ENCODE results near the gene PHF20. TPM values are rescaled to one million over a fixed set of nuclear protein-coding genes. Genes with fewer than 3 reads are reported as not detected.
"Not testable (repeated sequence)": the region's sequence is repeated elsewhere in the genome, so short reads cannot be mapped to it uniquely, and the experiment has no call there.

PHF20 gene
- total RNA-seq, 1 experiment from 2014 or later = 28.9 TPM

- DNase-seq (ENCODE audit: low spot score) = no peak
Measured at GRCh38 chr20:35885212-35885611, 113.4 kb downstream of the PHF20 start.

GRCh38 chr20:35886537-35886936 lies 114.7 kb downstream of the PHF20 start:
- no peak for DNase-seq (ENCODE audit: low spot score)

GRCh38 chr20:35887393-35888064 lies 115.7 kb downstream of the PHF20 start:
- DNase-seq (ENCODE audit: low spot score) = no peak

DNA sequence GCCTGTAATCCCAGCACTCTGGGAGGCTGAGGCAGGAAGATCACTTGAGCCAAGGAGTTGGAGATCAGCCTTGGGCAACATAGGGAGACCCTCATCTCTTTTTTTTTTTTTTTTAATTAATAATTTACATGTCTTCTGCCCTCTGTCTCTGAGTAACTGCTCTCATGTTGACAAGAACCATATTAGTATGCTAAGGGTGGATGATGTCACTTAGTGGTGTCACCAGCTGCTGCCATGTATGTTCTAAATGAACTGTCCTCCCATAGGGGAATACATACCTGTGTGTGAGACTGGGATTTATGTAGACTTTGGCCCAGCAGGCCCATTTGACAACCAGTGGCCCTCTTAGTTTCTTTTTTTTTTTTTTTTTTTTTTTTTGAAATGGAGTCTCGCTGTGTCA lies 116.8 kb downstream of the PHF20 start:
- DNase-seq (ENCODE audit: low spot score) = no peak

GRCh38 chr20:35891375-35891774 lies 119.6 kb downstream of the PHF20 start:
- no peak for DNase-seq (ENCODE audit: low spot score)

DNA sequence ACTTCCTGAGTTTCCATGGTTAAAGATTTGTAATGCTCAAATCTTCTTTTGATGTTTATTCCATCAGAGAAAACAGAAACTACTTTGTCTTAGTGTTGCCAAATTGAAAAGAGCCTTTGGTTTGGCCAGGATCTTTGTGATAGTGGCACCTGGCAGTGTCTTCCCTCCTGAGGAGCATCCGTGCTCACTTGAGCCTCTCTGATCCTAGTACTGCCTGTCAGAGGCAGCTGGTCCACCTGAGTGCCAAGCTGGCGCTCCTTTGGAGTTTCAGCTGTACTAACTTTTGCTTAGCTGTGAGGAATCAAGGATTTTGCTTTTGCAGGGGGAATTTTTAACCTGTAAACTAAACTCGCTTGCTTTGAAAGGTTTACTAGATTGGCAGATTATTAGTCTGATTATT lies 121.1 kb downstream of the PHF20 start:
- no peak for DNase-seq (ENCODE audit: low spot score)

DNA sequence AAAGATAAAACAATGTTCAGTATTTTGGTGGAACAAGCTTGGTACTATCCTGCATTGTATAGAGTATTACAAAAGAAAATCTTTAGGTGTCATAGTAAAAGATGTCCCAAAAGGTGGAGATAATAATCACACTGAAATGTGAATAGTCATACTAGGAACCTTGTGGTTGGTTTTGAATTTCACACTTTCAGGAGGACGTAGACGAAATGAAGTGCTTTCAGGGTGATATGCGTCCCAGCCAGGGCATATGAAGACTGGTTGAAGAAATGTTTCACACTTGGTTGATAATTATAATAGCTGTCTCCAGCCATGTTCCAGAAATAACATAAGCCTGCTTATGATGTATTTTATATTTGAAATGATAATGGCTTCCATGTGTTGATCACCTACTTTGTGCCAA lies 122.1 kb downstream of the PHF20 start:
- DNase-seq (ENCODE audit: low spot score) = no peak

DNA sequence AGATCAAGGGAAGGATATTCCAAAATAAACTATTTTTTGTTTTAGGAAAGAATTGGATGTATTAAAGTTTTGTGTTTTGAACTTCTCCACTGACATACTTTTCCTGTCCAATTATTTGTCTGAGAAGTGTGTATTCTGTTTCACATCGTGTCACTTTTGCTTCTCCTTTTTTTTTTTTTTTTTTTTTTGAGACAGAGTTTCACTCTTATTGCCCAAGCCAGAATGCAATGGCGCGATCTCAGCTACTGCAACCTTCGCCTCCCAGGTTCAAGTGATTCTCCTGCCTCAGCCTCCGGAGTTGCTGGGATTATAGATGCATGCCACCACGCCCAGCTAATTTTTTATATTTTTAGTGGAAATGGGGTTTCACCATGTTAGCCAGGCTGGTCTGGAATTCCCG lies 123.7 kb downstream of the PHF20 start:
- DNase-seq (ENCODE audit: low spot score) = not testable (repeated sequence)

GRCh38 chr20:35899064-35899463 lies 127.2 kb downstream of the PHF20 start:
- no peak for DNase-seq (ENCODE audit: low spot score)

DNA sequence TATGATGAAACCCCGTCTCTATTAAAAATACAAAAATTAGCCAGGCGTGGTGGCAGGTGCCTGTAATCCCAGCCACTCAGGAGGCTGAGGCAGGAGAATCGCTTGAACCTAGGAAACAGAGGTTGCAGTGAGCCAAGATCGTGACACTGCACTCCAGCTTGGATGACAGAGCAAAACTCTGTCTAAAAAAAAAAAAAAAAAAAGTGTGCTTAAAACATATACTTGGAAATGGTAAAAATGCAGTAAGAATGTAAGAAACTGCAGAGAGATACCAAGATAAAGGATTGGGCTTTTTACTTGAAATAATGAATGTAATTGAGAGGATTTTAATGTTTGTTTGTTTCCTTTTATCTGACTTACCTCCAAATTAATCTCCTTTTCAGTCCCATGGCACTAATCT lies 129.4 kb downstream of the PHF20 start:
- not testable (repeated sequence) for DNase-seq (ENCODE audit: low spot score)

- peak; percentile 89 for DNase-seq (ENCODE audit: low spot score)
Measured at GRCh38 chr20:35901678-35902544, 130.1 kb downstream of the PHF20 start.

DNA sequence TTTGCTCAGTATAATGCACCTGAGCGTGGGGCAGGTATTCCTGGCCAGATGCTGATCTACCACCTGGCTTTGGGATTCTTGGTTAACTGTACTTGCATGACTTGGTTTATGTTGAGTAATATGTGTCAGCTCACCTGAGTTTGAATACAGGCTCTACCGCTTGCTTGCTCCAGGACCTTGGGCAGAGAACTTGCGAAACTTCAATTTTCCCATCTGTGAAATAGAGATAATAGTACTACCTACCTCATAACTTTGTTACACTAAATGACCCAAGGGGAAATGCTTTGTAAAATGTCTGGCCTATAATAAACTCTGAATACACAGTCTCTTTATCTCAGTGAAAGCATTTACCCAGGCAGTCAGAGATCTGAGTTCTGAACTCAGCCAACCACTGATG lies 130.7 kb downstream of the PHF20 start:
- DNase-seq (ENCODE audit: low spot score) = no peak

DNA sequence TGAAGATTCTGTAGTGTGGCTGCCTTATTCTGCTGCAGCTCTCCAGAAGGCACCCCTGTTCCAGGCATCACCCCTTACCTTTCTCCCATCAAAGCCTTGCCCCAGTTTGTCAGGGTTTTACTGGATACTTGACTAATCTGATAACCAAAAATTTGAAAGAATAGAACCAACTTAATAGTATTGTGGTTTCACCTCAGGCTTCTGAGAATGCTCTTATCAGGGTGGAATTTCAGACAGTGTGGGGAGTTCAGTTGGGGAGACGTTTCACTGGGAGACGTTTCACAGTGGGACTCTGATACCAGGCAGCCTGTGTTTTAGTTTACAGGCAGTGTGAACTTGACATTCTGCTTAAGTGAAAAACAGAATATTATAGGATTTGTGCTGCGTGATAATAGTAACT lies 132.0 kb downstream of the PHF20 start:
- no peak for DNase-seq (ENCODE audit: low spot score)

- no peak for DNase-seq (ENCODE audit: low spot score)
Measured at GRCh38 chr20:35904982-35905663, 133.3 kb downstream of the PHF20 start.

DNA sequence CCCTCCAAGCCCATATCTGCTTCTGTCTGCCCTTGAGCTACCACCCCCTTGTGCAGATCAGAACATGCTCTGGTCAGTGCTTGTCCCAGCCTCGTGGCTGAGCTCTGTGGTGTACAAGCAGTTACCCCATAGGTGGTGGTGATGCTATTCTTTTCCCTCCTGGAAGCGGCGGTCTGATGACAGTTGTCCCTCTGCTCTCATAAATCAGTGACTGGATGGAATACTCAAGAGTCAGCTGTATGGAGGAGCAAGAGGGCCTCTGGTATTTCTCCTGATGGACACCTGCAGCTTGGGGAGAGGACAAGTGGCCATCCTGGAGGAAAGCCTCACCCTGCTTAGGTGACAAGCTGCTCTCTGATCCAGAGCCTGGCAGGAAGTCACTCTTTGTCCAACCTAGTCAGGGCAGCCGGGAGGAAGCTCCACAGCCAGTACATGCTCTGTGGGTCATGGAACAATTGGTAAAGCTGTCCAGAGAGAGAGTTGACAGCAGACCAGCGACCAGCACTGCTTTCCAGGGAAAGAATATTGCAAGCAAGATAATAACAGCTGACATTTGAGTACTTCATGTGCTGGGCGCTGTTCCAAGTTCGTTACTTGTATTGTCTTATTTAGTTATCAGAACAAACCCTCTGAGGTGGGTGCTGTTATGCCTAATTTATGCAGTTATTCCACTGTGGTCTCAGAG lies 135.3 kb downstream of the PHF20 start:
- DNase-seq (ENCODE audit: low spot score) = no peak

- DNase-seq (ENCODE audit: low spot score) = no peak
Measured at GRCh38 chr20:35908007-35908406, 136.2 kb downstream of the PHF20 start.

DNA sequence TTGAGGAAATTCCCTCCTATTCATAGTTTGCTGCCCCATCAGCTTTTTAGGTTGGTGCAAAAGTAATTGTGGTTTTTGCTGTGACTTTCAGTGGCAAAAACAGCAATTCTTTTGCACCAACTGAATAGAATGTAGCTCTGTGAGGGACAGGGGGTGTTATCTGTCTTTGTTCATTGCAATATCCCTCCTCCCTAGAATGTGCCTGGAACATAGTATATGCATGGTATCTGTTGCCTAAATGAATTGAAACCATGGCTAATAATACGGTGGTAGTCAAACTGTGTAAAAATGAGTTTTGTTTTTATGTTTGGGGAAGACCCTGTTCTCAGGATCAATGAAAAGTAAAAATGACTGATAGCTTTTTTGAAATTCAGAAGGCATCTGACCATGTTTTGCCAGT lies 137.4 kb downstream of the PHF20 start:
- no peak for DNase-seq (ENCODE audit: low spot score)

- DNase-seq (ENCODE audit: low spot score) = no peak
Measured at GRCh38 chr20:35909796-35910195, 138.0 kb downstream of the PHF20 start.

DNA sequence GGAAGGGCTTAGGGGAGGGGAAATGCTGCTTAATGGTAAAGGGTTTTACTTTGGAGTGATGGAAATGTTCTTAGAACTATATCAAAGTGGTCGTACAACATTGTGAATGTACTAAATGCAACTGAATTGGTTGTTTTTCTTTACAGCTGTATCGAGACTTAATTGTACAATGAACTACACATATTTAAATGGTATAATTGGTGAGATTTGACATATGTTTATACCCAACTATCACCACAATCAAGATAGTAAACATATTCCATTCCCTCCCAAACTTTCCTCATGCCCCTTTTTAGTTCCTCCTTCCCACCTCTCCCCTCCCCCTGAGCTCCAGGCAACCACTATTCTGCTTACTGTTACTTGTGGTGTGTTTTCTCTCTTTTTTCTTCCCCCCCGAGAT lies 138.4 kb downstream of the PHF20 start:
- no peak for DNase-seq (ENCODE audit: low spot score)

DNA sequence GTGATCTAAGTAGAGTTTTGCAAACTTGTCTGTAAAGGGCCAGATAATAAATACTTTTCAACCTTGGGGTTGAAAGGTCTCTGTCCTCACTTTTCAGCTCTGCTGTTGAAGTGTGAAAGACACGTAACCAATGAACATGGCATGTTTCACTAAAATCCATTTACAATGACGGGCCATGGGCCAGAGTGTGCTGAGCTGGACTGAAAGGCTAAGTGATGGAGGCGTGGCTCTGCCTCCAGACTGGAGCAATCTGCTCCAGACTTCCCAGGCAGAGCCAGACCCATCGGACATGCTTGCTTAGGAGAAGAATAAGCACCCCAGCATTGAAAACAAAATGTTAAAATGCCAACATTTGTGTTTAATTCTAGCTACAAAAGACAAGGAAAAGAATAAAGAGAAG lies 141.1 kb downstream of the PHF20 start:
- no peak for DNase-seq (ENCODE audit: low spot score)

DNA sequence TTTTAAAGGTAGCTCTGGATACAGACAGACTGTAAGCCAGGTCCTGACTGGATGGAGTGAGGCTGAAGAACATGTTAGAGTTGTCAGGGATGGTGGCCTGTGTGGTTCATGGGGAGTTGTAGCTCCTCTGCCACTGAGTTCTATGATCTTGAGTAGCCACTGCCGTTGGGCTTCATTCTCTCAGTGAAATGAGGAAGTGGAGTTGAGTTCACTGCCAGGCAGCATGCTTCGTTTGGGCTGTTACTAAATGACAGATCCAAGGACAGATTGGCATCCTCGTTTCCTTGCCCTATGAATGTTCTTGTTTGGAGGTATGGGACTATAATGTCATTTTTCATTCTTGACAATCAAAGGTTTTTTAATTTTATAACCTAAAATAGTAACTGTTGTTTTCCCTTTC lies 145.3 kb downstream of the PHF20 start:
- DNase-seq (ENCODE audit: low spot score) = no peak

DNA sequence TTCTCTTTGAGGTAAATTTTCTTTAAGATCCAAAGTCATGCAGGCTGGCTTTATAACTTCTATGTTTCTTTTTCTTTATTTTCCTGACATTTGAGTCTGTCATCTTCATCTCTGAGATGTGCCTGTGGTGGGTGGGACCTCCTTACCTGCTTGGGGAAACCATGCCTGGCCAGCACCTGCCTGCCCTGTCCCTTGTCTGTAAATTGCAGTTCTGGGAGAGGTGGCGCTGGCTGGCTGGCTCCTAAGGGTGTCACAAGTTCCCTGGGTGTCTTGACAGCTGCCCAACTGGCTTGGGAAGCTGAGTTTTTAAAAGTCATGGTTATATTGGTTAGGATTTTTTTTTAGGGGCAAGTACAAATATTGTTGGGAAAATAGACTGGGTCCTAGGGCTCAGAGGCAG lies 146.2 kb downstream of the PHF20 start:
- DNase-seq (ENCODE audit: low spot score) = no peak

All from A172 (cell line).